GM12801 (cell line): ENCODE results near the gene MRE11.

Source experiments
- CTCF ChIP-seq: IDR thresholded peaks from one replicate; pipeline ENCODE4 v1.5.1; 2011; ENCODE audit warnings: control low read depth; ENCODE audit not compliant: insufficient read length; ENCODE audit errors: extremely low read depth

The MRE11 gene

DNA sequence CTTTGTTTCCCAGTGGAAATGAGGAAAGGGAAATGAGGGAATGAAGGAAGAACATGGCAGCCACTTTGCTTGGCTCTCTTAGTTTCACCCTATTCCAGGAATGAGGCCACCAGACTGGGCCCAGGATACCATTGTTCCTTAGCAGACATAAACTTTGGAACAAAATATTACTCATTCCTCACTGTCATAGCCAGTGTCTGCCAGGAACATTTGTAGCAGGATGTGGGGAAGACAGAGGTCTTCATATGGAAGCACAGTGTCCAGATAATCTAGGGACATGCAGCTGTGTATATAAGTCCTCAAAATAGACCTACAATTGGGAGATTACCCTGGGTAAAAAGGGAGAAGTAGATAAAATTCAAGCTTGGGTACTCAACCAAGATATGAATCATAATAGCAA lies 34.9 kb upstream of the MRE11 start:
- TF ChIP-seq CTCF: no peak

DNA sequence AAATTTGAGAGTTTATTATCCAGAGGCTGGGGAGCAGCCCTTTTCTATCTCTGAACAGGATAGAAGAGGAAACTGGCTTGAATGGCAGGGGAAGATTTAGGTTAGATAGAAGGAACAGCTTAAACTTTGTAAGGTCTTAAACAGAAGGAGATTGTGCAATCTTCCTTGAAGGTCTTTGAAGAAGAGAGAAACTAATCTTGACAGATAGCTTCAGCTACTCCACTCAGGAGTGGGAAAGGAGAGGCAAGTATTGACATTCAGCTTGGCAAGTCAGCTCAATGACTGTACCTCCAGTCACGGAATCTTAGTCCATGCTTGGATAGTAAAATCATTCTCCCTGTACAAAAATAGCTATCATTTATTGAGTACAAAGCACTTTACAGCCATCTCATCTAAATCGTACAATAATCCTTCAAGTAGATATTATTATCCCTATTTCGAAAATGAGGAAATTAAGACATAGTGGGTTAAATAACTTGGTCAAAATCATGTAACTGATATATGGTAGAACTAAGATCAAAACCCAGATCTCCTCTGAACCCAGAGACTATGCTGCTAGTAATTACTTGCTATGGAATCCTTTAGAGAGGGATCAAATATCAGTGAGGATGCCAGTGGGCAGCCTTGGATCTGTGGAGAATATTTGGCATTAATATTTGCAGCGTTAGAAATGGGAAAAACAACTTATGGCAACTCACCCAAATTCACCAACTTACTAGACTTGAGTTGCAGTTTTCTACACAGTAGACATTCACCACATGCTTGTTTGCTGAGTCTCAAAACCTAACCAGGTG lies 33.2 kb upstream of the MRE11 start:
- no peak for TF ChIP-seq CTCF

GRCh38 chr11:94525546-94526324 lies 32.1 kb upstream of the MRE11 start:
- TF ChIP-seq CTCF: no peak

- no peak for TF ChIP-seq CTCF
These were observed 30.7 kb upstream of the MRE11 start for GRCh38 chr11:94524341-94524740.

- no peak for TF ChIP-seq CTCF
These were observed 28.0 kb upstream of the MRE11 start for GRCh38 chr11:94521684-94522083.

DNA sequence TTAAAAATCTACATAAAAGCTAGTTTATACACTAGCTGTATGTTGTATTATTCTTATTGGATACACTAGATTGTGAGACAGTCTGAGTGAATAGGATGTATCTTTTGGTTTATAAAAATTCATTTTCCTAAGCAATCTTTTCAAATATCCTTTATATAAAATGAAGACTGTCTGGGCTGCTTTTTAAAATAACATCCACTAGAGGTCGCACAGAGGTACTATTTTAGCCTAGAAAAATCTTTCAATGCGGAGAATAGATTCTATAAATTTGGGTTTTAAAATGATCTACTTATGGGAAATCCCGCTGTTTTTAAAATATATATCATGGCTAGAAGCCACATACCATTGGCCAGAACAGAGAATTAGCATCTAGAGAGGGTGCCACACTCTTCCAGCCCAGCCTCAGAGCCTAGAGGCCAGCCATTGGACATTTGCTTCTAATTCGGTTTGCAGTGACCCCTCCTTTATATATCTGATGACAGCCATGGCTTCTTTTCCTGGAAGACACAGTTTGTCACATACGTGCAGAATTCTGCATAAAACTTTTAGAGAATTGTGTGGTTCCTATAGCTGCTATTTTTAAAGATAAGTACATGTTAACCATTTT lies 25.9 kb upstream of the MRE11 start:
- TF ChIP-seq CTCF: no peak

DNA sequence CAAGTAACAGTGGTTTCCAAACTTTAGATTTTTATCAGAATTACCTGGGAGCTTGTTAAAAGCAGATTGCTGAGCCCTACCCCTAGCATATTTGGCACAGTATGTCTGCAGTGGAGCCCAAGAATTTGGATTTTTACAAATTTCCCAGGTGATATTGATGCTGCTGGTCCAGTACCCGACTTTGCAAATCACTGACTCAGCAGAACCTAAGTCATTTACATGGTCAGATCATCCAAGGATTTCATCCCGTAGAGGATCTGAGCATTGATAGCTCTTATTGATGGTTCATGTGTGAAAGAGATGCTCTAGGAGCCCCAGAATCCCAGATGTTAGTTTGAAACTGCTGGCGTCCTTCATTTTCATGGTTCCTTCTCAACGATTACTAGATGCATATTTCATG lies 24.7 kb upstream of the MRE11 start:
- TF ChIP-seq CTCF: no peak
